Hematopoietic multipotent progenitor cell treated with erythropoietin and hydrocortisone succinate and interleukin-3 and kit ligand, for 15 days (in vitro differentiated cells): ENCODE data around the gene FGF7.
A peak's percentile ranks its signal among the peaks of the same experiment; 100 is the strongest.
"Not testable (repeated sequence)": the region's sequence is repeated elsewhere in the genome, so short reads cannot be mapped to it uniquely, and the experiment has no call there.

Source experiments
- DNase-seq: peaks from one replicate; pipeline ENCODE4 v3.0.0-alpha.2; 2015; ENCODE audit warnings: low spot score

Gene FGF7

GRCh38 chr15:49439678-49440395 is 16.8 kb downstream of the FGF7 start:
- no peak for DNase-seq

- no peak for DNase-seq
Observed at GRCh38 chr15:49441356-49441755, 18.3 kb downstream of the FGF7 start.

GRCh38 chr15:49441816-49442215 is 18.8 kb downstream of the FGF7 start:
- DNase-seq: no peak

GRCh38 chr15:49452595-49452994 is 29.6 kb downstream of the FGF7 start:
- no peak for DNase-seq

- no peak for DNase-seq
Observed at GRCh38 chr15:49456166-49456565, 33.1 kb downstream of the FGF7 start.

- no peak for DNase-seq
Observed at GRCh38 chr15:49458145-49458544, 35.1 kb downstream of the FGF7 start.

- DNase-seq: no peak
Observed at GRCh38 chr15:49460411-49460941, 37.4 kb downstream of the FGF7 start.

GRCh38 chr15:49462232-49462844 is 39.3 kb downstream of the FGF7 start:
- no peak for DNase-seq

GRCh38 chr15:49464522-49464921 is 41.5 kb downstream of the FGF7 start:
- no peak for DNase-seq

- no peak for DNase-seq
Observed at GRCh38 chr15:49466119-49466518, 43.1 kb downstream of the FGF7 start.

- no peak for DNase-seq
Observed at GRCh38 chr15:49467746-49468480, 44.9 kb downstream of the FGF7 start.

GRCh38 chr15:49468481-49468839 is 45.4 kb downstream of the FGF7 start:
- no peak for DNase-seq

GRCh38 chr15:49471248-49471647 is 48.2 kb downstream of the FGF7 start:
- DNase-seq: peak; percentile 21

- no peak for DNase-seq
Observed at GRCh38 chr15:49471733-49472132, 48.7 kb downstream of the FGF7 start.

GRCh38 chr15:49472338-49472737 is 49.3 kb downstream of the FGF7 start:
- DNase-seq: no peak

GRCh38 chr15:49473031-49473430 is 50.0 kb downstream of the FGF7 start:
- DNase-seq: no peak

- not testable (repeated sequence) for DNase-seq
Observed at GRCh38 chr15:49478021-49478420, 55.0 kb downstream of the FGF7 start.

- not testable (repeated sequence) for DNase-seq
Observed at GRCh38 chr15:49478982-49479381, 55.9 kb downstream of the FGF7 start.

GRCh38 chr15:49485401-49485800 is 62.4 kb downstream of the FGF7 start:
- DNase-seq: not testable (repeated sequence)

- no peak for DNase-seq
Observed at GRCh38 chr15:49490966-49491365, 67.9 kb downstream of the FGF7 start.

- no peak for DNase-seq
Observed at GRCh38 chr15:49492151-49492550, 69.1 kb downstream of the FGF7 start.

GRCh38 chr15:49492830-49493229 is 69.8 kb downstream of the FGF7 start:
- no peak for DNase-seq

- no peak for DNase-seq
Observed at GRCh38 chr15:49494842-49495241, 71.8 kb downstream of the FGF7 start.
